Astrocyte (in vitro differentiated cells and primary cell): ENCODE results near the gene NSMCE1.
"Not testable (repeated sequence)": the region's sequence is repeated elsewhere in the genome, so short reads cannot be mapped to it uniquely, and the experiment has no call there.

Experiments used
- EZH2 ChIP-seq: IDR thresholded peaks from 2 replicates; pipeline ENCODE4 v1.6.1; 2012; ENCODE audit warnings: mild to moderate bottlenecking, low read length, inconsistent platforms; ENCODE audit not compliant: insufficient read depth
- TF ChIP-seq, protein P1 (sequence below): IDR thresholded peaks from 2 replicates; pipeline ENCODE4 v1.5.1; 2011; ENCODE audit warnings: low read depth, mild to moderate bottlenecking, inconsistent platforms, low read length, moderate library complexity; ENCODE audit not compliant: insufficient read depth

DNA sequence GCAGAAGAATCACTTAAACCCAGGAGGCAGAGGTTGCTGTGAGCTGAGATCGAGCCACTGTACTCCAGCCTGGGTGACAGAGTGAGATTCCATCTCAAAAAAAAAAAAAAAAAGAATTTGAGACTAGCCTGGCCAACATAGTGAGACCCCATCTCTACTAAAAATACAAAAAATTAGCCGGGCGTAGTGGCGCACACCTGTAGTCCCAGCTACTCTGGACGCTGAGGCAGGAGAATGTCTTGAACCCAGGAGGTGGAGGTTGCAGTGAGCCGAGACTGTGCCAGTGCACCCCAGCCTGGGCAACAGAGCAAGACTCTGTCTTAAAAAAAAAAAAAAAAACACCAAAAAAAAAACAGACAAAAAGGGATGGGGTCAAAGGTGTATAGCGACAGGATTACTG, 4.1 kb upstream of the NSMCE1 start:
- TF ChIP-seq, protein P1, sequence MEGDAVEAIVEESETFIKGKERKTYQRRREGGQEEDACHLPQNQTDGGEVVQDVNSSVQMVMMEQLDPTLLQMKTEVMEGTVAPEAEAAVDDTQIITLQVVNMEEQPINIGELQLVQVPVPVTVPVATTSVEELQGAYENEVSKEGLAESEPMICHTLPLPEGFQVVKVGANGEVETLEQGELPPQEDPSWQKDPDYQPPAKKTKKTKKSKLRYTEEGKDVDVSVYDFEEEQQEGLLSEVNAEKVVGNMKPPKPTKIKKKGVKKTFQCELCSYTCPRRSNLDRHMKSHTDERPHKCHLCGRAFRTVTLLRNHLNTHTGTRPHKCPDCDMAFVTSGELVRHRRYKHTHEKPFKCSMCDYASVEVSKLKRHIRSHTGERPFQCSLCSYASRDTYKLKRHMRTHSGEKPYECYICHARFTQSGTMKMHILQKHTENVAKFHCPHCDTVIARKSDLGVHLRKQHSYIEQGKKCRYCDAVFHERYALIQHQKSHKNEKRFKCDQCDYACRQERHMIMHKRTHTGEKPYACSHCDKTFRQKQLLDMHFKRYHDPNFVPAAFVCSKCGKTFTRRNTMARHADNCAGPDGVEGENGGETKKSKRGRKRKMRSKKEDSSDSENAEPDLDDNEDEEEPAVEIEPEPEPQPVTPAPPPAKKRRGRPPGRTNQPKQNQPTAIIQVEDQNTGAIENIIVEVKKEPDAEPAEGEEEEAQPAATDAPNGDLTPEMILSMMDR, result not testable (repeated sequence)
- TF ChIP-seq EZH2, result not testable (repeated sequence)
